ENCODE data around the gene USHBP1.
A peak's percentile ranks its signal among the peaks of the same experiment; 100 is the strongest.
"Not testable (repeated sequence)": the region's sequence is repeated elsewhere in the genome, so short reads cannot be mapped to it uniquely, and the experiment has no call there.

Gene USHBP1

GRCh38 chr19:17303167-17303939 is 38.8 kb upstream of the USHBP1 start, which contains the start of gene ABHD8:
TSS of gene ABHD8 (minus strand) at chr19:17303425. CDS start at chr19:17301616, 1,809 bp downstream.
- H3K27me3 ChIP-seq (ENCODE audit: insufficient read depth, insufficient read length), result no peaks in the 10 kb centered on the region
- H3K9ac ChIP-seq (ENCODE audit: insufficient read length, low read depth), result peak within 1 kb of the TSS; percentile 80
- H3K4me3 ChIP-seq (ENCODE audit: insufficient read length, low read depth), result peak within 1 kb of the TSS; percentile 61
- peaks cover 3% of the 10 kb centered on the region; the same call in 1 of the 2 replicates for H3K9me3 ChIP-seq (ENCODE audit: insufficient read depth, low read length)
- H3K36me3 ChIP-seq (ENCODE audit: insufficient read depth, insufficient read length, low read length), result peaks cover 19% of the 10 kb centered on the region
- TF ChIP-seq ZNF274 (IDR thresholded peaks at IDR 0.05; ENCODE audit: low read depth, low read length) (no peak), SUZ12 (IDR thresholded peaks at IDR 0.05; ENCODE audit: extremely low read depth, insufficient read depth, insufficient read length) (no peak), YY1 (IDR thresholded peaks at IDR 0.05; ENCODE audit: insufficient read depth, insufficient read length) (no peak)
- H3K4me1 ChIP-seq (ENCODE audit: insufficient read depth, insufficient read length), result peaks cover 9% of the 10 kb centered on the region
- DNase-seq (ENCODE audit: low read depth, low spot score), result peak; percentile 97

GRCh38 chr19:17302391-17303166 is 38.0 kb upstream of the USHBP1 start:
- no peak for DNase-seq (ENCODE audit: low read depth, low spot score)
- Histone ChIP-seq H3K4me1 (ENCODE audit: insufficient read depth, insufficient read length) (peaks cover 9% of the 10 kb centered on the region), H3K9me3 (ENCODE audit: insufficient read depth, low read length) (peaks cover 10% of the 10 kb centered on the region; the same call in 1 of the 2 replicates), H3K4me3 (ENCODE audit: insufficient read length, low read depth) (peak overlapping the region; percentile 61), H3K27me3 (ENCODE audit: insufficient read depth, insufficient read length) (no peaks in the 10 kb centered on the region), H3K9ac (ENCODE audit: insufficient read length, low read depth) (peak overlapping the region; percentile 80), H3K36me3 (ENCODE audit: insufficient read depth, insufficient read length, low read length) (peaks cover 22% of the 10 kb centered on the region)
- TF ChIP-seq YY1 (IDR thresholded peaks at IDR 0.05; ENCODE audit: insufficient read depth, insufficient read length), result no peak
- TF ChIP-seq ZNF274 (IDR thresholded peaks at IDR 0.05; ENCODE audit: low read depth, low read length), result no peak

- H3K9ac ChIP-seq (ENCODE audit: insufficient read length, low read depth), result no peak overlapping the region
- no peak overlapping the region for H3K4me3 ChIP-seq (ENCODE audit: insufficient read length, low read depth)
- H3K36me3 ChIP-seq (ENCODE audit: insufficient read depth, insufficient read length, low read length), result peaks cover 25% of the 10 kb centered on the region
- DNase-seq (ENCODE audit: low read depth, low spot score), result no peak
- TF ChIP-seq YY1 (IDR thresholded peaks at IDR 0.05; ENCODE audit: insufficient read depth, insufficient read length), result no peak
- TF ChIP-seq ZNF274 (IDR thresholded peaks at IDR 0.05; ENCODE audit: low read depth, low read length), result no peak
- no peak for TF ChIP-seq SUZ12 (IDR thresholded peaks at IDR 0.05; ENCODE audit: extremely low read depth, insufficient read depth, insufficient read length)
- H3K4me1 ChIP-seq (ENCODE audit: insufficient read depth, insufficient read length), result peaks cover 9% of the 10 kb centered on the region
- H3K27me3 ChIP-seq (ENCODE audit: insufficient read depth, insufficient read length), result no peaks in the 10 kb centered on the region
- H3K9me3 ChIP-seq (ENCODE audit: insufficient read depth, low read length), result peaks cover 14% of the 10 kb centered on the region; the same call in 1 of the 2 replicates
Measured at GRCh38 chr19:17300992-17301619, 36.6 kb upstream of the USHBP1 start.

GRCh38 chr19:17296976-17297375 is 32.4 kb upstream of the USHBP1 start:
- Histone ChIP-seq H3K4me3 (ENCODE audit: insufficient read length, low read depth) (no peak overlapping the region), H3K9ac (ENCODE audit: insufficient read length, low read depth) (no peak overlapping the region), H3K9me3 (ENCODE audit: insufficient read depth, low read length) (peaks cover 14% of the 10 kb centered on the region; the same call in 1 of the 2 replicates), H3K27me3 (ENCODE audit: insufficient read depth, insufficient read length) (no peaks in the 10 kb centered on the region), H3K4me1 (ENCODE audit: insufficient read depth, insufficient read length) (peaks cover 11% of the 10 kb centered on the region), H3K36me3 (ENCODE audit: insufficient read depth, insufficient read length, low read length) (peaks cover 39% of the 10 kb centered on the region)
- DNase-seq (ENCODE audit: low read depth, low spot score), result no peak
- TF ChIP-seq ZNF274 (IDR thresholded peaks at IDR 0.05; ENCODE audit: low read depth, low read length) (no peak), SUZ12 (IDR thresholded peaks at IDR 0.05; ENCODE audit: extremely low read depth, insufficient read depth, insufficient read length) (no peak), YY1 (IDR thresholded peaks at IDR 0.05; ENCODE audit: insufficient read depth, insufficient read length) (no peak)

GRCh38 chr19:17296273-17296672 is 31.7 kb upstream of the USHBP1 start:
- peaks cover 14% of the 10 kb centered on the region; the same call in 1 of the 2 replicates for H3K9me3 ChIP-seq (ENCODE audit: insufficient read depth, low read length)
- H3K4me1 ChIP-seq (ENCODE audit: insufficient read depth, insufficient read length), result peaks cover 7% of the 10 kb centered on the region
- no peaks in the 10 kb centered on the region for H3K27me3 ChIP-seq (ENCODE audit: insufficient read depth, insufficient read length)
- TF ChIP-seq YY1 (IDR thresholded peaks at IDR 0.05; ENCODE audit: insufficient read depth, insufficient read length) (no peak), ZNF274 (IDR thresholded peaks at IDR 0.05; ENCODE audit: low read depth, low read length) (no peak), SUZ12 (IDR thresholded peaks at IDR 0.05; ENCODE audit: extremely low read depth, insufficient read depth, insufficient read length) (no peak)
- no peak overlapping the region for H3K9ac ChIP-seq (ENCODE audit: insufficient read length, low read depth)
- H3K4me3 ChIP-seq (ENCODE audit: insufficient read length, low read depth), result no peak overlapping the region
- DNase-seq (ENCODE audit: low read depth, low spot score), result no peak
- peaks cover 33% of the 10 kb centered on the region for H3K36me3 ChIP-seq (ENCODE audit: insufficient read depth, insufficient read length, low read length)

GRCh38 chr19:17295551-17295950 is 31.0 kb upstream of the USHBP1 start:
- H3K27me3 ChIP-seq (ENCODE audit: insufficient read depth, insufficient read length); DNase-seq (ENCODE audit: low read depth, low spot score); H3K4me3 ChIP-seq (ENCODE audit: insufficient read length, low read depth); H3K4me1 ChIP-seq (ENCODE audit: insufficient read depth, insufficient read length); H3K9ac ChIP-seq (ENCODE audit: insufficient read length, low read depth): not testable (repeated sequence)
- H3K9me3 ChIP-seq (ENCODE audit: insufficient read depth, low read length), result peaks cover 14% of the 10 kb centered on the region; the same call in 1 of the 2 replicates
- H3K36me3 ChIP-seq (ENCODE audit: insufficient read depth, insufficient read length, low read length), result peaks cover 26% of the 10 kb centered on the region

Data from NT2/D1 (cell line).